Karpas-422 (cell line): ENCODE measurements around the gene NBEA. TPM values are rescaled to one million over a fixed set of nuclear protein-coding genes. Genes with fewer than 3 reads are reported as not detected.

Experiments used
- DNase-seq: peaks from one replicate; pipeline ENCODE4 v3.0.0-alpha.2; 2015
- H2AFZ ChIP-seq: fragments of 200-600 bp; sonication (generic); 2 replicates; pipeline ENCODE4 v1.6.1; 2014; ENCODE audit warnings: antibody characterized with exemption, low read length, mixed read lengths
- H3K27ac ChIP-seq: fragments of 200-600 bp; sonication (generic); 2 replicates; pipeline ENCODE4 v1.5.1; 2014; ENCODE audit warnings: mild to moderate bottlenecking, low read length, moderate library complexity
- H3K27me3 ChIP-seq: fragments of 200-600 bp; sonication (generic); 2 replicates; pipeline ENCODE4 v1.6.1; 2014; ENCODE audit warnings: low read length, mixed read lengths
- H3K36me3 ChIP-seq: fragments of 200-600 bp; sonication (generic); 2 replicates; pipeline ENCODE4 v1.6.1; 2014; ENCODE audit warnings: low read length, mixed read lengths; ENCODE audit not compliant: insufficient read depth
- H3K4me1 ChIP-seq: fragments of 200-600 bp; sonication (generic); 2 replicates; pipeline ENCODE4 v1.6.1; 2014; ENCODE audit warnings: mild to moderate bottlenecking, low read length, mixed read lengths
- H3K4me2 ChIP-seq: fragments of 200-600 bp; sonication (generic); 2 replicates; pipeline ENCODE4 v1.6.1; 2014; ENCODE audit warnings: low read length, low read depth, mild to moderate bottlenecking; ENCODE audit not compliant: poor library complexity, severe bottlenecking
- H3K4me3 ChIP-seq: fragments of 200-600 bp; sonication (generic); 2 replicates; pipeline ENCODE4 v1.5.1; 2014; ENCODE audit warnings: mild to moderate bottlenecking, antibody characterized with exemption, low read length, mixed read lengths
- H3K79me2 ChIP-seq: fragments of 200-600 bp; sonication (generic); 2 replicates; pipeline ENCODE4 v1.6.1; 2014; ENCODE audit warnings: mild to moderate bottlenecking, low read length, mixed read lengths
- H3K9ac ChIP-seq: fragments of 200-600 bp; sonication (generic); 2 replicates; pipeline ENCODE4 v1.6.0; 2014; ENCODE audit warnings: low read length
- H3K9me2 ChIP-seq: fragments of 200-600 bp; sonication (generic), shearing (Covaris generic); replicated peaks from 2 replicates; pipeline ENCODE4 v1.6.0; 2014; ENCODE audit warnings: mild to moderate bottlenecking, low read length, moderate library complexity; ENCODE audit not compliant: insufficient read depth
- H3K9me3 ChIP-seq: fragments of 300-700, 200-600 bp; sonication (generic); 2 replicates; pipeline ENCODE4 v1.6.1; 2014; ENCODE audit warnings: low read length, mixed read lengths
- H4K20me1 ChIP-seq: fragments of 200-600 bp; sonication (generic); 2 replicates; pipeline ENCODE4 v1.6.1; 2014; ENCODE audit warnings: mild to moderate bottlenecking, antibody characterized with exemption, low read length, low read depth; ENCODE audit not compliant: insufficient read depth
- total RNA-seq: library from RNA; depleted of rRNA; stranded (reverse); fragments of >200 nt; shearing (Covaris generic); gene quantifications from 2 replicates; pipeline ENCODE4 v1.2.3, GENCODE V29; 2014; ENCODE audit warnings: low replicate concordance

Gene NBEA
- total RNA-seq, 1 experiment from 2014 or later = 4.0 TPM

DNA sequence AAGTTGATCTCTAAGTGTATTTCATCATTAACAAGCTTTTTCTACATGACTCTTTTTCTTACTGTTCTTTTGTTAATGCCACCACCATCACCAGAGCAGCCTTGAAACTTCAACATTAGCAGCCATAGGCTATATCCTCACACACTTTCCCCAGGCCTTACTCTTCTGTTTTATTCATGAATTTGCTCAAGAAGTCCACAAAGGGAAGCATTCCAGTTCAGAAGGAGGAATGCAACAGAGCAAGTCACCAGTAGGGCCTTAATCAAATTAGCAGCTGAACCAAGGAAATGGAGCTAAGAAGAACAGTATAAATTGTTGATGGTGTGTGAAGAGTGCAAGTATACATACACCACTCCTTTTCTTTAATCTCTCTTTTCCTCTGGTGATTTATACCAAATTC, 223.1 kb downstream of the NBEA start:
- Histone ChIP-seq H2AFZ (no peak overlapping the region), H3K4me3 (no peak overlapping the region), H3K27ac (no peak overlapping the region), H4K20me1 (no peaks in the 10 kb centered on the region), H3K27me3 (no peaks in the 10 kb centered on the region), H3K36me3 (no peaks in the 10 kb centered on the region), H3K9me2 (no peaks in the 10 kb centered on the region), H3K9ac (no peak overlapping the region), H3K4me1 (no peaks in the 10 kb centered on the region), H3K4me2 (no peak overlapping the region), H3K79me2 (no peaks in the 10 kb centered on the region), H3K9me3 (no peaks in the 10 kb centered on the region)
- DNase-seq = no peak

DNA sequence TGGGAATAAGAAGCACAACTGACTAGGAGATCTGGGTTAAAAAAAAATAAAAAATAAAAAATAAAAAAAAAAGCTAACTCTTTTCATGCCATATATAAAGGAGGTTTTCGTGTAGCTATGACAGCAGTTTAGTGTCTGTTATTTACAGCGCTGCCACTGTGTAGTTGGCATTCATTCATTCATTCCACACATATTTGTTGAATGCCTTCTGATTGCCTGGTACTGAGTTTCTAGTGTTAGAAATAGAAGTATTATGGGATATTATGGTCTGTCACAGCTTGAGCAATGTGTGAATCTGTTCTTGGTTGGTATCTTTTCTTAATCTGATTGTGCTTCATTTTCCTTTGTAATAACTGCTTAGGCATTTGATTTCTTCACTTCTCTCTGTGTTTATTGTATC, 237.4 kb downstream of the NBEA start:
- H3K4me2 ChIP-seq = no peak overlapping the region
- DNase-seq = no peak
- H3K9me2 ChIP-seq = no peaks in the 10 kb centered on the region
- H3K4me3 ChIP-seq = no peak overlapping the region
- H3K9ac ChIP-seq = no peak overlapping the region
- H2AFZ ChIP-seq = no peak overlapping the region
- H3K36me3 ChIP-seq = no peaks in the 10 kb centered on the region
- no peak overlapping the region for H3K27ac ChIP-seq
- no peaks in the 10 kb centered on the region for H3K9me3 ChIP-seq
- H3K79me2 ChIP-seq = no peaks in the 10 kb centered on the region
- H4K20me1 ChIP-seq = no peaks in the 10 kb centered on the region
- no peaks in the 10 kb centered on the region for H3K27me3 ChIP-seq
- H3K4me1 ChIP-seq = no peaks in the 10 kb centered on the region

DNA sequence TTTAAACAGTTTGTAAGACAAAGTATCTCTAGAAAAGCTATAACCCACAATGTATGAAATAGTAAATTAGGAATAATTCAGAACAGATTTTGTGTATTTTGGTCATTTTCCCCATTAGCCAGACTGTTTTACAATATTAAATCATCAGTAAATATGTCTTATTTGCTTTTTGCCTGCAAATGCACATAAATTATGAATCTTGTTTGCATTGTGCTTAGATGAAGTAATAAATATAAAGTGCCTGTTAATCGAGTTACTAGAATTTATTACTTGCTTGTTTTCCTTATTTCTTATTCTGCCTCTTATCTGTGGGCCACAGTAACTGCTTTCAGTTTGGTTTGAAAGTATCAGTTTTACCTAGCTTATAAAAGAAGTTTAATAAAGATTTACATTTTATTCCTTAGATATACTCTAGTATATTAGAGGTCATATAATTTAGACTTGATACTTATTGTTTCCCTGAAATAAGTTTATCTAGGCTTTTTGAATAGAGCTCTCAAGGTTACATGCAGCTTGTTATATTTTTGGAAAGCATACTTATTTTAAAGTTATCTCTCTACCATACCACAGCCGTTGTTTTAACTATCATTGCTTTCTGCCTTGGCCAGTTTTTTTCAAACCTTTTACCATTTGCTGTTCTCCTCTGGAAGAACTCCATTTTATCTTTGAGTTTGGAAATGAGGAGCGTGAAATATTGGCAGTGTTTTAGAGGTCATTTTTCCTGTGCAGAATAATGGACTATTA, 238.0 kb downstream of the NBEA start:
- DNase-seq = no peak
- no peak overlapping the region for H3K4me3 ChIP-seq
- no peaks in the 10 kb centered on the region for H3K27me3 ChIP-seq
- H3K9me3 ChIP-seq = no peaks in the 10 kb centered on the region
- no peak overlapping the region for H3K9ac ChIP-seq
- no peak overlapping the region for H3K27ac ChIP-seq
- H3K9me2 ChIP-seq = no peaks in the 10 kb centered on the region
- no peaks in the 10 kb centered on the region for H3K4me1 ChIP-seq
- H2AFZ ChIP-seq = no peak overlapping the region
- no peak overlapping the region for H3K4me2 ChIP-seq
- H3K36me3 ChIP-seq = no peaks in the 10 kb centered on the region
- H3K79me2 ChIP-seq = no peaks in the 10 kb centered on the region
- no peaks in the 10 kb centered on the region for H4K20me1 ChIP-seq

DNA sequence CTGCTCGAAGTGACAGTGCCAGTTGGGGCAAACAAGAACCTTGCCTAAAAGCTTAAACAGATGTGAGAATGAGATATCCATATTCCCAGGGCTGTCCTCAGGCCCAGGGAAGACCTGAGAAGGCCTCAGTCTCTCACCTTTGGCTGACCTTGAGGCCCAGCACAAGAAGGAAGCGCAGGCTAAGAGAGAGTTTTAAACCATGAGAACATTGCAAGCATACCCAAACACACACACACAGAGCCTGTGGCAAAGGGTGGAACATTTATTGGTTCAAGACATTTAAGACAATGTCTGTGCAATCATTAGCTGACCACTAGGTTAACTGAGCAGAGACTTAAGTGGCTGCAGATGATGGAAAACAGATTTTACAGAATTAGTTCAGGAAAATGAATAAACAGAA, 248.2 kb downstream of the NBEA start:
- no peak overlapping the region for H3K27ac ChIP-seq

DNA sequence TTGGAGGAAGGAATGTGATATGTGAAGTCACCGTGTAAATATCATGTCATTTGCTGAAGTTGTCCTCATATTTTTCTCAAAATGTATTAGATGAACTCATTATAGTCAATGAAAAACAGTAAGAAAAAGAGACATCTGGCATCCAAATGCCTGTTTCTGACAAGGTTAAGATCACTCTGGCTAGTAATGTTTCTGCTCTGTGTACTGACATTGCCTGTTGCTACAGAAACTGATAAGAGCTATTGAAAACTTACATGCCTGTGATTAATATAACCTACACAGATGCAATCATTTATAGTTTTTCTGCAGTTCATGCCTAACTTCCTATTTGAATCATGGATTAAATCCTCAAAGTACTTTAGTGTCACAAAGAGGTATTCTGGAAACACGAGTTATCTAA, 249.8 kb downstream of the NBEA start:
- H3K4me2 ChIP-seq = no peak overlapping the region
- no peak for DNase-seq
- no peaks in the 10 kb centered on the region for H4K20me1 ChIP-seq
- no peaks in the 10 kb centered on the region for H3K4me1 ChIP-seq
- H3K27me3 ChIP-seq = no peaks in the 10 kb centered on the region
- H3K4me3 ChIP-seq = no peak overlapping the region
- H3K9me3 ChIP-seq = no peaks in the 10 kb centered on the region
- no peaks in the 10 kb centered on the region for H3K79me2 ChIP-seq
- H3K9me2 ChIP-seq = no peaks in the 10 kb centered on the region
- H3K27ac ChIP-seq = no peak overlapping the region
- no peak overlapping the region for H2AFZ ChIP-seq
- no peak overlapping the region for H3K9ac ChIP-seq
- no peaks in the 10 kb centered on the region for H3K36me3 ChIP-seq

More for the DNA sequence above, 248.2 kb downstream of the NBEA start:
- Histone ChIP-seq H3K9me2 (no peaks in the 10 kb centered on the region), H2AFZ (no peak overlapping the region), H3K4me2 (no peak overlapping the region), H3K79me2 (no peaks in the 10 kb centered on the region), H3K9me3 (no peaks in the 10 kb centered on the region), H4K20me1 (0 out of 2 replicates have a peak, but pooled peaks cover 3% of the 10 kb centered on the region), H3K9ac (no peak overlapping the region), H3K36me3 (no peaks in the 10 kb centered on the region), H3K4me3 (no peak overlapping the region), H3K27me3 (no peaks in the 10 kb centered on the region), H3K4me1 (no peaks in the 10 kb centered on the region)
- no peak for DNase-seq

DNA sequence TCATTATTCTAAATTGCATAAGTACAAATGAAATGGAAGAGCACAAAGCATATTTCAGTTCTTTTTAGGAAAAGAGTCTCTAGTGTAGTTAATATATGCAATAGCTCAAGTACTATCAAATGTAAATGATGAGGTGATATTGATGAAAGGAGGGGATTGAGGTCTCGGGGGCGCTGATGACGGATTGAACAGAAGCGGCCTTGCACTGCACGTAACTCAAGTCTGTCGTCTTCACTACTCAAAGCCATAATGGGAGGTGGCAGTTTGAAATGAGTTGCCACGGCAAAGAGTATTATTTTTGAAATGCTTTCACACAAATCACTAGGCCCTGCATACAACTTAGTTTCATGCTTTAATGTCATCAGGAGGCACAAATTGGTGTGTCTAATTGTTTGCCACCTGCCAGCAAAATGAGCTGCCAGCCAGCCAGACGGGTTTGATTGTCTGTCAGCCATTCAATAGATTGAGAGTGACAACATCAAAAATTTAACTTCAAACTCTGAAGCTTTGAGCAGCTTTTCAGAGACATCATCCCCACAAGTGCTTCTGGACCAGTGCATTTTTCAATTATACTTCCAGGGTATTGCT, 256.6 kb downstream of the NBEA start:
- H3K4me3 ChIP-seq = no peak overlapping the region
- no peak overlapping the region for H3K4me2 ChIP-seq
- H3K9me2 ChIP-seq = no peaks in the 10 kb centered on the region
- no peaks in the 10 kb centered on the region for H3K79me2 ChIP-seq
- no peaks in the 10 kb centered on the region for H3K36me3 ChIP-seq
- no peak for DNase-seq
- H2AFZ ChIP-seq = no peak overlapping the region
- no peaks in the 10 kb centered on the region for H3K9me3 ChIP-seq
- no peak overlapping the region for H3K9ac ChIP-seq
- no peaks in the 10 kb centered on the region for H4K20me1 ChIP-seq
- no peaks in the 10 kb centered on the region for H3K27me3 ChIP-seq
- H3K4me1 ChIP-seq = no peaks in the 10 kb centered on the region
- no peak overlapping the region for H3K27ac ChIP-seq

DNA sequence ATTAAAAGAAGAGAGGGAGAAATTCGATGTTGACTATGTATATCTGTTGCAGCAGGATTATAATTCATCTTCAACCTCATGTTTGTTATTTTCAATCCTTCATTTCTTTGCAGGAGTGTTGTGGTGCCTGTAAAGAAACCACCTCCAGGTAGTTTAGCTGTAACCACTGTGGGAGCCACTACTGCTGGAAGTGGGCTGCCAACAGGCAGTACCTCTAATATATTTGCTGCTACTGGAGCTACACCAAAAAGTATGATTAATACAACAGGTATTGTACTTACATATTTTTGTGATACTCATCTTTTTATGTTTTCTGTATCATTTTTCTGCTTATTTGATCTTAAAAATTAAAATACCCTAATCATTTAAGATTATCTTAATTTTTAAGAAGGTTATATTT, 266.5 kb downstream of the NBEA start:
- H3K4me3 ChIP-seq = no peak overlapping the region
- H3K27ac ChIP-seq = no peak overlapping the region
- H3K27me3 ChIP-seq = no peaks in the 10 kb centered on the region
- H3K4me2 ChIP-seq = no peak overlapping the region
- H3K9me2 ChIP-seq = no peaks in the 10 kb centered on the region
- no peak overlapping the region for H3K9ac ChIP-seq
- no peak for DNase-seq
- no peak overlapping the region for H2AFZ ChIP-seq
- H4K20me1 ChIP-seq = no peaks in the 10 kb centered on the region
- no peaks in the 10 kb centered on the region for H3K79me2 ChIP-seq
- H3K9me3 ChIP-seq = no peaks in the 10 kb centered on the region
- no peaks in the 10 kb centered on the region for H3K36me3 ChIP-seq
- H3K4me1 ChIP-seq = no peaks in the 10 kb centered on the region

DNA sequence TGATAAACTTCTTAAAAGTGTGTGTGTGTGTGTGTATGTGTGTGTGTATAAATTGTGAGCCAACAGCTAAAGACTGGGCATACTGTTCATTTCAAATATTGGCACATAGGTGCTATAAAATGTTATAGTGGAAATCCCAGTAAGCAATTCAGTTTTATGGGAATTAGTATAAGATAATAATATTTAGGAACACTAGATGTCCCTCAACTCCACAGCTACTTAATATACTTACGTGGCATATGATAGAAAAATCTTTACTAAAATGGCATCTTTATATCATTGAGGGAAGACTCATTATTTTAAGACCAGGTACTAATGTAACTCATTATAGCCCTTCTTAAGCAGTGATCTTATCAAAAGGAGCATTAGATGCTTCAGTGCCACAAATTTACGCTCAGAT, 268.2 kb downstream of the NBEA start:
- H3K79me2 ChIP-seq = no peaks in the 10 kb centered on the region
- H4K20me1 ChIP-seq = no peaks in the 10 kb centered on the region
- no peak overlapping the region for H3K9ac ChIP-seq
- no peaks in the 10 kb centered on the region for H3K27me3 ChIP-seq
- H3K4me3 ChIP-seq = no peak overlapping the region
- H3K36me3 ChIP-seq = no peaks in the 10 kb centered on the region
- H3K9me3 ChIP-seq = no peaks in the 10 kb centered on the region
- H3K4me1 ChIP-seq = no peaks in the 10 kb centered on the region
- no peak for DNase-seq
- H3K4me2 ChIP-seq = no peak overlapping the region
- H3K9me2 ChIP-seq = no peaks in the 10 kb centered on the region
- H2AFZ ChIP-seq = no peak overlapping the region
- no peak overlapping the region for H3K27ac ChIP-seq
